Neural progenitor cell (in vitro differentiated cells): ENCODE data around the gene ASB13.

Experiments
- CTCF ChIP-seq: fragments of 200-600 bp; sonication (generic); IDR thresholded peaks from 2 replicates; pipeline ENCODE4 v1.5.1; 2017; ENCODE audit warnings: antibody characterized with exemption, mild to moderate bottlenecking
- EZH2 ChIP-seq: fragments of 200-600 bp; sonication (generic); IDR thresholded peaks from 2 replicates; pipeline ENCODE4 v1.6.1; 2017; ENCODE audit warnings: antibody characterized with exemption, mild to moderate bottlenecking, moderate library complexity
- EZH2phosphoT487 ChIP-seq: fragments of 200-600 bp; sonication (generic); IDR thresholded peaks from 2 replicates; pipeline ENCODE4 v1.6.1; 2017; ENCODE audit warnings: antibody characterized with exemption

- no peak for TF ChIP-seq CTCF
- TF ChIP-seq EZH2: no peak
- TF ChIP-seq EZH2phosphoT487: no peak
Observed at GRCh38 chr10:5624701-5625100, 41.7 kb downstream of the ASB13 start.
